Right ventricle myocardium superior (tissue), 1 donor: ENCODE data around the gene IQGAP2. TPM values are rescaled to one million over a fixed set of nuclear protein-coding genes. Genes with fewer than 3 reads are reported as not detected.

Source experiments
- ATAC-seq: fragments of 200-7000 bp; cut with Tn5 transposase; one replicate; pipeline ENCODE4 v1.9.1; 2020; ENCODE audit warnings: mild to moderate bottlenecking; ENCODE audit not compliant: poor library complexity
- DNase-seq: peaks from one replicate; pipeline ENCODE4 v3.0.0-alpha.2; 2020
- intact Hi-C: fragments of 100-400 bp; cut with DNase I; formaldehyde crosslinking; loops from one replicate; pipeline ENCODE4 v1.11.2; 2022
- total RNA-seq: library from RNA; stranded (reverse); fragmentation: NEBNext Ultra II Directional; extraction: Animal tissue kit (Norgen Biotek cat#: 25700); gene quantifications from one replicate; pipeline ENCODE4 v1.2.1, GENCODE V29; 2021
- donor health status: DM: no; HTN: yes; CAD: no; lungs with severe emphysema.

The IQGAP2 gene
- total RNA-seq, 1 donor from 2014 or later, result 4.2 TPM

GRCh38 chr5:76642390-76643040, 239.4 kb downstream of the IQGAP2 start:
- no peak for DNase-seq
- intact Hi-C loops, result no loop called here
- no peak for ATAC-seq

- intact Hi-C loops, result no loop called here
- DNase-seq, result no peak
- no peak for ATAC-seq
Observed at GRCh38 chr5:76643371-76643770, 240.3 kb downstream of the IQGAP2 start.

GRCh38 chr5:76649140-76649539, 246.1 kb downstream of the IQGAP2 start:
- DNase-seq (no peak), ATAC-seq (no peak)
- intact Hi-C loops, result no loop called here

- no peak for ATAC-seq
- intact Hi-C loops, result no loop called here
- no peak for DNase-seq
Observed at GRCh38 chr5:76652809-76653414, 249.8 kb downstream of the IQGAP2 start.

GRCh38 chr5:76657091-76657490, 254.0 kb downstream of the IQGAP2 start:
- intact Hi-C loops, result no loop called here
- ATAC-seq, result no peak
- DNase-seq, result no peak

- intact Hi-C loops, result no loop called here
- no peak for ATAC-seq
- DNase-seq, result no peak
Observed at GRCh38 chr5:76657683-76658311, 254.7 kb downstream of the IQGAP2 start.

GRCh38 chr5:76660360-76660759, 257.3 kb downstream of the IQGAP2 start:
- intact Hi-C loops, result no loop called here
- DNase-seq (no peak), ATAC-seq (no peak)

GRCh38 chr5:76662521-76662920, 259.4 kb downstream of the IQGAP2 start:
- intact Hi-C loops, result no loop called here
- DNase-seq (no peak), ATAC-seq (no peak)

GRCh38 chr5:76663573-76663972, 260.5 kb downstream of the IQGAP2 start:
- DNase-seq, result no peak
- intact Hi-C loops, result no loop called here
- no peak for ATAC-seq

- ATAC-seq, result no peak
- intact Hi-C loops, result no loop called here
- DNase-seq, result no peak
Observed at GRCh38 chr5:76664079-76664478, 261.0 kb downstream of the IQGAP2 start.

- intact Hi-C loops, result no loop called here
- no peak for DNase-seq
- ATAC-seq, result no peak
Observed at GRCh38 chr5:76667495-76667894, 264.4 kb downstream of the IQGAP2 start.

GRCh38 chr5:76669245-76669644, 266.2 kb downstream of the IQGAP2 start:
- no peak for ATAC-seq
- DNase-seq, result no peak
- intact Hi-C loops, result no loop called here

GRCh38 chr5:76670508-76670907, 267.4 kb downstream of the IQGAP2 start:
- intact Hi-C loops, result no loop called here
- DNase-seq (no peak), ATAC-seq (no peak)

- intact Hi-C loops, result no loop called here
- DNase-seq (no peak), ATAC-seq (no peak)
Observed at GRCh38 chr5:76672242-76672641, 269.2 kb downstream of the IQGAP2 start.

- intact Hi-C loops, result no loop called here
- ATAC-seq (no peak), DNase-seq (no peak)
Observed at GRCh38 chr5:76673125-76673524, 270.0 kb downstream of the IQGAP2 start.

- intact Hi-C loops, result no loop called here
- ATAC-seq (peak; percentile 61), DNase-seq (no peak)
Observed at GRCh38 chr5:76674330-76675066, 271.4 kb downstream of the IQGAP2 start.

- intact Hi-C loops, result no loop called here
- ATAC-seq, result no peak
- DNase-seq, result no peak
Observed at GRCh38 chr5:76675364-76675763, 272.3 kb downstream of the IQGAP2 start.

- no peak for DNase-seq
- no peak for ATAC-seq
- intact Hi-C loops, result no loop called here
Observed at GRCh38 chr5:76677849-76678472, 274.9 kb downstream of the IQGAP2 start.

- peak; percentile 62 for ATAC-seq
- intact Hi-C loops, result no loop called here
- peak; percentile 49 for DNase-seq
Observed at GRCh38 chr5:76679231-76679630, 276.1 kb downstream of the IQGAP2 start.
